GM18861 (cell line): ENCODE results near the gene PITPNB.

Experiments used
- ATAC-seq: cut with Tn5 transposase; IDR thresholded peaks from one replicate; pipeline ENCODE4 v1.9.1; 2021; ENCODE audit not compliant: unreplicated experiment

PITPNB gene

DNA sequence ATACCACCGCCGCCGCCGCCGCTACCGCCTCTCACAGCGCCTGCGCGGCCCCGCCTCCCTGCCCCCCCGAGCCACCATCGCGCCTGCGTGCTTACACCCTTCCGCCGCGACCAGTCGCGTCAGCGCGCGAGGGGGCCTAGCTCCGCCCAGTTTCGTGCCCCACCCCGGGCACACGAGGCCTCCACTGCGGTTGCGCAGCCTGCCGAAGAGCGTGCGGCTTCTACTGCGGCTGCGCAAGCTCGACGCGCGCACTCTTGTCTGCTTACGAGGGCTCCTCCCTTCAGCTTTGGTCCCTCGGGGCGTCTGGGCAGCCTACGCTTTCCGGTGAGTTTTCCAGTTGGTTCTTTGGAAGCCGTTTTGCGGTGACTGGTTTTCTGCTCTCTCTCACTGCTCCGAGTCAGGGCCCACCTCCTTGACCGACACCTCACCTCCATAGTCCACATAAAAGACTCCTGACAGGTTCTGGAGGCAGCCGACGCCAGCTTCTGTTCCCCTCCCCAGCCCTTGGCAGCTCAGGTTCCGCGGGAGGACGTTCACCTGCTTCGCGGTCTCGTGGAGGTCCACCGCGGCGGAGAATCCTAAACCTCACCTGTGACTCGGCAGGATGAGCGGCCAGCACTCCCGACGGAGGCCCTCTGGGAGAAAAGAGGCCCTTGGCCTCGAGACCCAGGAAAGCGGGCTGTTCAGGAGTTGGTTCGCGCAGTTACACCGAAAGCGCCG, at the start of gene PITPNB:
PITPNB (minus strand) TSS at position 35 of the 720 bp plus-strand sequence. CDS start 65 bp downstream, outside the sequence.
- ATAC-seq = peak; percentile 83

DNA sequence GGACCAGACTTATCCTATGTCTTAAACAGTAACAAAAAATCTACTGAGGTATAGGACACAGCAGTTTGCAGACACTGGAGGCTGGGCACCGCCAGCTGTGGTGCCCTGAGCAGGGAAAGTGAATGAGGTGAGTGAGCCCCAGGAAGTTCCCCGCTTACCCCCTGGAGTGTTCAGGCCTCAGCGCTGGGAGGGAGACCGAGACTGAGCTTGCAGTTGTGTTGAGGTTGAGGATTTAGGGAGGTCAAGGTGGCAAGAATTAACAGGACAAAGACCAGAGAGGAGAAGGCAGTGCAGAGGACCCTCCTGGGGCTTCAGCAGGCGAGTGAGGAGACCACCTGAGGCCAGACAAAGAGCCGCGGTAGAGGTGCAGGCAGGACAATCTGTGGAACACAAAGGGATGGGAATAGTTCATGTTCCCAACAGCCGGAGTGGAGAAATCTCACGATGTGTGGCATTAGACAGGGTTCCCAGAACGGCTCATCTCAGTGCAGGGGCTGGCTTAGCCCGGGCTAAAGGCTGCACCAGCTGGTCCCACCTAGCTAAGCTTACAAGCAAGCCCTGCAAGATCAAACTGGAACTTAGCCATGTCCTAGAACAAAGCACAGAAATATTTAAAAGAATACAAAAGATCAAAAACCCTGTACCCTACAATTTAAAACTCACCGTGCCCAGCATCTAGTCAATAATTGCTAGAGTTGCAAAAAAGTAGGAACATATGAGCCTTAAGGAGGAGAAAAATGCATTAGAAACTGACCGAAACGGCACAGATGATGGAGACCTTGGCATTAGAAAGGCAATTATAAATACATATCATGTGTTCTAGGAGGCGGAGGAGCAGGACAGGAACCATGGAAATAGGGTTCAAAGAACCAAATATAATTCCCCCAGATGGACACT, 47.4 kb upstream of the PITPNB start:
- ATAC-seq = no peak

DNA sequence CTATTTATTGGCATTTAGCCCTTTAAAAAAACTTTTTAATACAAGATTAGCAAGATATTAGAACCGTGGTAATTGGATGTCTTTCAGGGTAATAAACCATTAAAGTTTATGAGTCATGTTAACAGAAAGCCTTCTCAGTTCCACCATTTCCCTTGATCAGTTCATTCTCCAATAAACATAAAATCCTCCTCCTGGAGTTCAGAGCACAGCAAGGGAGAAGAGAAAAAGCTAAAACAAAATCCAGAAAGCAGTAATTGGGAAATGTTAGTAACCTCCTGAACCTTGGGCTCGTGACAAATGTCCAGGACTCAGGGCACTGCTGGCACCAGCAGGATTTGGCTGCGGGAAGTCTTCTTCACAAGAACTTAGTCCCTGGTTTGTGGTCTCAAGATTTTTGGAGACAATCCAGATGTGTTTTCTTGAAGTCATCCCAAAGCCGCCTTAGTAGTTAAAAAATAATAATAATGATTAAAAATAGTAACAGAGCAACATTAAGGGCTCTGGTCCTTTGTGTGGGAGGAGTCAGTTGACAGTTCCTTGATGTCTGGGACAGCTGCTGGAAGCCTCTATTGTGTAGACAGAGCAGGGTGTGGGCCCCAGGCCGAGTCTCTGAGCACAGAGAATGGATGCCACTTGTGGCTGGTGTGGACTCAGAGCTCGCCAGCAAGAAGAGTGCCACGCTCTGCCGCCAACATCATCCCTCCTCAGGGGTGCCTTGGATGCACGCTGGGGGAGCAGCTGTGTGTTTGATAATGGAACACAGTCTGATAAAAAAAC, 43.4 kb upstream of the PITPNB start:
- no peak for ATAC-seq

DNA sequence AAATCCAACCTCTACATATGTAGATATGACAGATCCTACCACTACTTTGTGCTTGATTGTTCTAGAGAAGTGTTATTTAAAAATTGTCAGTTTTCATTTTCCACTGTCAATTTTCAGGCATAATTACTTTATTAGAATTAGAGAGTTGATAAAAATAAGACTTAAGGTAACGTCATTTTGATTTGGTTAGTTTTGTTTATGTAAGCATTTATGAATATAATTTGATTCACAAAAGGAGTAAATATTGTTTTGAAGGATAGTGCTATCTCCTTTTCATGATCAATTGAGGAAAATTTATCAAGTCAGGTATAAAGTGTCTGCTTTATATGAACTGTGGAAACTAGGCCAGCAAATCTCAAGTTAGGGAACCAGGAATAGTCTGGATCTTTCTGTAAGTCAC, 42.6 kb upstream of the PITPNB start:
- ATAC-seq = no peak

DNA sequence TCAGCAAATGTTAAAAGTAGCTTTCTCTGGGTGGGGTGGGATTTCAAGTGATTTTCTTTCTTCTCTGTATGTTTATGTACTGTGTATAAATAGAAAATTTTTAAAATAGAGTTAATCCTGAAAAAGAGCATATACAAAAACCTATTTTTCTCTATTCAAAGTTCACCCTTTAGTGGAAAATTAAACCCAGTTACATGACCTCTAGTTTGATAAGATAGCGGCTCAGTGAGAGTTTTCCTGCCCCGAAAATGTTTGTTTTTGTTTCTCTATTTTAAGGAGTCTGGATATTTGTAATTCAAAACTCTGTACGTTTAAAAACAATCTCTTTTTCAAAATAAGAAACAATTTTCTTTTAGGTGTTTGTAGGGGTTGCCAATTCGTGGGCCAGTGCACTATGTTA, 42.1 kb upstream of the PITPNB start:
- no peak for ATAC-seq

DNA sequence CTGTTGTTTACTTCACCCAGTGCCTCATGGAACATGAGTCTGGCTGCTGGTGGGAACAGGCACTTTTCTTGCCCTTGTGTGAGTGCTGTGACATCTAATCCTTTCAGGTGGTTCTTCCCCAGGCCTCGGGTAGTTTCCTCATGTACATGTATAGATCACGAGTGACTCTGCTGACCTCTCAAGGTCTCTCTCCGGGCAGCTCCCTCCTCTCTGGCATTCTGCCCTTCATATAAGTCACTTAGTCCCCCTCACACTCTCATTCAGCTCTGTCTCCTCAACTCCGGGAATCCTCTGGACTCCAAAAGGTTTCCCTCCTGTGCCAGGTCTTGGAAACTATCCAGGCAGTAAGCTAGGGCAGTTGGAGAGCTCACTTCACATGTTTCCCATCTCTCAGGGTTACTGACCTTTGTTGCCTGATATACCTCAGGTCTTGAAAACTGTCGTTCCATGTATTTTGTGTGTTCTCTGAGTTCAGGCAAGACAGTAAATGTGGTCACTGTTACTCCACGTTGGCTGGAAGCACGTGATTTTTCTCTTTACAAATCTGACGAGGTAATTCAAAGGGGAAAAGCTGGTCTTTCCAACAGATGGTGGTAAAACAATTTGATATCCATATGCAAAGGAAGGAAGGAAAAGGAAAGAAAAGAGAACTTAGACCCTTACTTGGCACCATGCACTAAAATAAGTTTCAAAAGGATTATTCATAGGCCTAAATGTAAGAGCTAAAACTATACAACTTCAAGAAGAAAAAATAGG, 40.5 kb upstream of the PITPNB start:
- ATAC-seq = no peak

DNA sequence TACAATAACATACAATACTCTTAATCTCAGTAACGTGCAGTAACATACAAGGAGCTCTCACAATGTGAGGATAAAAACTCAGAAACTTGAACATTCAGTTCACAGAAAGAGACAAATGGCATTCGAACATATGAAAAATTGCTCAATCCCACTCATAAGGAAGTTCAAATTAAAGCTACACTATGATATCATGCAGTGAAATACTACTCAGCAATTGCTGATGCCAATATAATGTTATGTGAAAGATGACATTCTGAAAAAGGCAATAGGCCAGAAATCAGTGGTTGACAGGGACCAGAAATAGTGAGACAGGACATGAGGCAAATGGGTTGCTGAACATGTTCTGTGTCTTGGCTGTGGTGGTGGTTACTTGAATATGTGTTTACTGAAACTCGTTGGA, 33.7 kb upstream of the PITPNB start:
- ATAC-seq = no peak

DNA sequence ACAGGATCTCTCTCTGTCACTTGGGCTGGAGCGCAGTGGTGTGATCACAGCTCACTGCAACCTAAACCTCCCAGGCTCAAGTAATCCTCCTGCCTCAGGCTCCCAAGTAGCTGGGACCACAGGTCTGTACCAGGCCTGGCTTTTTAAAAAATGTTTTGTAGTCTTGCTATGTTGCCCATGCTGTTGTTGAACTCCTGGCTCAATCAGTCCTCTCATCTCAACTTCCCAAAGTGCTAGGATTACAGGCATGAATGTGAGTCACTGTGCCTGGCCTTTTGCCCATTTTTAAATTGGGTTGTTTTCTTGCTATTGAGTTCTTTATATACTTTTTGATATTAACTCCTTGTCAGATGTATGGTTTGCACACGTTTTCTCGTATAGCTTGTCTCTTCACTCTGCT, 33.0 kb upstream of the PITPNB start:
- ATAC-seq = no peak

DNA sequence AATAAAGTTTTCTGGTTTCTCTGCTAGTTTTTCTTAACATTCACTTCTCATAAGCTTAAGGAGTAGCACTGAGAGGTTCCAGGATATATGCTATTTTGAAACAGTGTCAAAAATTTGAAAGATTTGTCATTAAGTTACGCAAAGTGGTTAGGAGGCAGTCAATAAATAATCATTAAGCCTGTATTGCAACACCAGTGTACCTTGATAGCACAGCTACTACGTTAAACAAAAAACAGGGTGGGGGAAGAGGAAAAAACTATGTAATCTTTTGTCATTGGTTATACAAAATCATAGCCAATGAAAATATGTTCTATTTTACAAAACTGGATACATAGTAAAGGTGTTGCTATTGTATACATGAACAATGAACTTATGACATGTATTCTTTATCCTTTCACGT, 30.4 kb upstream of the PITPNB start:
- no peak for ATAC-seq

DNA sequence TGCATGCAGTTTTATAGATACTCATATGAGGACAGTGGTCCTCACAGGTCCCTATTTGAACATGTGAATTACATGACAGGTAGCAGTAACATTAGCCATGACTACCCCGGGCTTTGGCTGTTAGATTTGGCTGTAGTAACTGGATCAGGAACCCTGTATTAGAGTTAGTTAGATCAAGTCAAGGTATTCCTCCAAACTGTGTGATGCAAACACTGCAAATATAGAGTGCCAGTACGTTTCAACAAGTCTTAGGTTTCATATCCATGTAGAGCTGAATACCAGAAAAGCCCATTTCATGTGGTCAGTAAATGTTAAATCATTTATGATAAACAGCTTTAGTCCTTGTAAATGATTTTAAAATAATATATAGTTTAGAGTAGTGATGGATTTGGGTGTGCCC, 29.5 kb upstream of the PITPNB start:
- no peak for ATAC-seq

DNA sequence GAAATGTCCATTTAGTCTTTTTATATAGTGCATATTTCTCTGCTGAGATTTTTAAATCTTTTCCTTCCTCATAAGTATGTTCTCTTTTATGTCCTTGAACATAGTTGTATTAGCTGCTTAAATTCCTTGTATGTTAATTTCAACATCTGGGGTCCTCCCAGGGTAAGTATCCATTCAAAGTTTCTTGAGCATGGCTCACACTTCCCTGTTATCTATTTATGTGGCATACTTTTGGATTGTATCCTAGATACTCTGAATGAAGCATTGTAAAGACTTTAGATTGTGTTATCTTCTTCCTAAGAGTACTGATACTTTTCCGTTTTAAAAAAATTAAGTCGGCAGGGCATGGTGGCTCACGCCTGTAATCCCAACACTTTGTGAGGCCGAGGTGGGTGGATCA, 28.4 kb upstream of the PITPNB start:
- no peak for ATAC-seq

DNA sequence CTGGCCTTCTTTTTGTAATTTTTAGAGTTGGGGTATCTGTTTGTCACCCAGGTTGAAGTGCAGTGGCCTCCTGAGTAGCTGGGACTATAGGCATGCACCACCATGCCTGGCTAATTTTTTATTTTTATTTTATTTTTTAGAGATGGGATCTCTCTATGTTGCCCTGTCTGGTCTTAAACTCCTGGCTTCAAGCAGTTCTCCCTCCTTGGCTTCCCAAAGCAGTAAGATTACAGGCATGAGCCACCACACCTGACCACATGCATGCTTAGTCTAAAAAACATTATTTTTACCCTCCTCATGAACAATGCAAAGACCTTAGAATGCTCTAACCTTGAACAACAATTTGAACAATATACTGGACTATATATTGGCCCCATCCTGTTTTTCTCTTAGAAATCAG, 22.1 kb upstream of the PITPNB start:
- no peak for ATAC-seq

DNA sequence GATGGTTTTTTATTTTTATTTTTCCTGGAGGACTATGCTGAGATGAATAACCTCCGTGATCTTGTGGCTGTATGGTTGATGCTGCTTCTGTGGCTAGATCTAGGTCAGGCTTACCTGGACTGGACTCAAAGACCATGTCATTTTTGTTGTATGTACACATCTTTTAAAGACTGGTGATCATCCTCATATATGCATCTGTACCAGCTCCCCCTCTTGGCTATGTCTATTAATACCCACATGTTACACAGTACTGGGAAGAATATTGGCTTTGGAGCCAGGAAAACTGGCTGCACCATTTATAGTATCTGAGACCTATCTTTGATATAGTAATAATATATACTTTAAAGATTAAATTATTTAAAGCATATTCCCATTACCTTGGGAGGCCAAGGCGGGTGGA, 18.4 kb upstream of the PITPNB start:
- no peak for ATAC-seq

DNA sequence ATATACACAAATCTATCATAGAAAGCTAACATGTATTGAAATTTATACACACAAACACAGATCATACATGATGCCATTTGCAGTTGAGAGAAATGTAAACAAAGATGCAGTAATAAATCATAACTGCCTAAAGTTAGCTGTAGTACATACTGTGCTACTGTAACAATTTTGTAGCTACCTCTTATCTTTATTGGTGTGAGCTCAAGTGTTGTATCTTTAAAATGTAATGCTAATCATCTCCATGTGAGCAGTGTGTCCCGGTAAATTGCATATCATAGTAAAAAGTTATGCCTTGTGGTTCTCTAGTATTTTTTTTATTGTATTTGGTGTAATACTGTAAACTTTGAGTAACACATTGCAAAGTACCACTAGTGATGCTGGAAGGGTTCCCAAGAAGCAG, 16.8 kb upstream of the PITPNB start:
- no peak for ATAC-seq

DNA sequence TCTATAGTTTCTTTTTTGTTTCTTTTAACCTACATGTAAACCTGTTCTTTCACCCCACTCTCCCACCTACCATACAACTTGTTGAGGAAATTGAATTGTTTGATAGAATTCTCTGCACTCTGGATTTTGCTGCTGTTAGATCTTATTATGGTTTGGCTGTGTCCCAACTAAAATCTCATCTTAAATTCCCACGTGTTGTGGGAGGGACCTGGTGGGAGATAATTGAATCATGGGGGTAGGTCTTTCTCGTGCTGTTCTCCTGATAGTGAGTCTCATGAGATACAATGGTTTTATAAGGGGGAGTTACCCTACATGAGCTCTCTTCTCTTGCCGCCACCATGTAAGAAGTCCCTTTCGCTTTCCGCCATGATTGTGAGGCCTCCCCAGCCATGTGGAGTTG, 15.0 kb upstream of the PITPNB start:
- no peak for ATAC-seq

DNA sequence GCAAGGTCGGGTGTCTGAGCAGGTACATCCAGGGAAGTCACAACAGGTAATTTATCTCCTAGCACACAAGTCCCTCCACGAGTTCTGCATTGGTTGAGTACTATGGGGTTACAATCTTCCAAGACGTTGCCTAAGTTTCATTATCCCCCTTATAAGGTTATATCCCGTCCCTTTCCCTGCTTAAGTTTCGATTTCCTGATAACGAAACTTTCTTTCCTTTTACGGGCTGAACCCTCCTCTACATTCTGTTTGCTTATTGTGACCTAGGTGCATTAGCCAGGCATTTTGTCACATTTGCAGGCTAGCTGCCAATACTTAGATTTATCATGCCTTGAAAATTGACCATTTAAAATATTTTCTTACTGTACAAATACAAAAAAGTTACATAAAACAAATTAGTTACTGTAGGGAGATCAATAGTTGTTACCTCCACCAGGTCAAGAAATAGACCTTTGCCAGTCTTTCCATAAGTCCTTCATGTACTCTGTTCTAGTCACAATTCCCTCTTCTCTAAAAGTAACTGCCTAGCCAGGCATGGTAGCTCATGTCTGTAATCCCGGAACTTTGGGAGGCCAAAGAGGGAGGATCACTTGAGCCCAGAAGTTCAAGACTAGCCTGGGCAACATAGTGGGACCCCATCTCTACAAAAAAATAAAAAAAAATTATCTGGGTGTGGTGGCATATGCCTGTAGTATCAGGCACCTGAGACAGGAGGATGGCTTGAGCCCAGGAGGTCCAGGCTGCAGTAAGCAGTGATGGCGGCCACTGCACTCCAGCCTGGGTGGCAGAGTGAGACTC, 14.3 kb upstream of the PITPNB start:
- no peak for ATAC-seq

DNA sequence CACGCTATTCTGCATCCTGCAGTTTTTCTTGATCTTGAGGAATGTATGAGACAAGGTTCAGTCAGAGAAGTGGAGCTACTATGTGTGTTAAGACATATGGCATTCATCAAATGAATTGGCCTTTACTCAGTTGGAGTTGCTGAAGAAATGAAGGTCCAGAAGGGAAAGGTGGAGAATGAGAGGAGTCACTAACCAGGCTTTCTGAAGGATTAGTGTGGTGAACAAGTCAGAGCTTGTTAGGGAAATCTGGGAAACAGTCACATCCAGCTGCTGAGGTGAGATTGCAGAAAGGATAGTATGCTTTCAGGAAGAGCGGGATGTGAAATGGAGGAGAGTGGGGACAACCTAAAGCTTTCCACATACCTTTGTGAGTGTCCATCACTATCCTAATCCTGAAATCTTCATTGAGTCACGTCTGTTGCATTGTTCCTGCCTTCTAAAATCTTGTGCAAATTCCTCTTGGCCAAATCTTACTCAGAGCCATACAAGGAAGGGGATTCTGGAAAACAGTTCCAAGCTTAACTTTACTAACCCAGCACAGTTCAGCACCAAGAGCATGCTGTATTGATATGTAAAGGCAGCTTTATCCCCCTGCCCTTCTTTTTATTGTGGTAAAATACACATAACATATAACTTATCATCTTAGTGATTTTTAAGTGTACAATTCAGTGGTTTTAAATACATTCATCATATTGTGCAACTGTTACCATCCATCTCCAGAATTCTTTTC, 11.4 kb upstream of the PITPNB start:
- ATAC-seq = no peak

DNA sequence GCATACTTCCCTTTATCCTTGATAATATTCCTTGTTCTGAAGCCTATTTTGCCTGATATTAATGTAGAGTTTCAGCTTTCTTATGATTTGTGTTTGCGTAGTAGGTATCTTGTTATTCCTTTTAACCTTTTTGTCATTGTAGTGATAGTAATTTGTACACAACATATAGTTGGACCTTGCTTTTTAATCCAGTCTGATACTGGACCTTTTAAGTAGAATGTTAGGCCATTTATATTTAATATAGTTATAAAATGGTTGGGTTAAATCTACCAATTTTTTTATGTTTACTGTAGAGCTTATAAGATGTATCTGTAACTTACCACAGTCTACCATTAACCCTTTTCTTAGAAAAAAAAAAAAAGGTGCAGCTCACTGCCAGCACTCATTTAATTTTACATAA, 8.6 kb upstream of the PITPNB start:
- no peak for ATAC-seq

DNA sequence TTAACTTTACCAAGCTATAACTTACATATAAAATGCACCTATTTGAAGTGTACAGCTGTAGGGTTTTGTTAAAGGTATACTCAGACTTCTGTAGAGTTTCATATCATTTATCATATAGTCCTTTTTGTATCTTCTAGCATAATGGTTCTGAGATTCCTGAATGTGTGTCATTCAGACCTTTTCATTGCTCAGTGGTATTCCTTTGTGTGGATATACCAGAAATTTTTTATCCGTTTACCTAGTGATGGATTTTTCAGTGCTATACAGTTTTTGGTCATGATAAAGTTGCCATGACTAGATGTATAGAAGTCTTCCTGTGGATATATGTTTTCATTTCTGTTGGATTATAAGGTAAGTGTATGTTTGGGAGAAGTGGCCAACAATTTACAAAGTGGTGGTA, 6.3 kb upstream of the PITPNB start:
- no peak for ATAC-seq
